Dendritic cell treated with granulocyte-macrophage colony-stimulating factor and Interleukin-4, amounts not matched to agents 40 ng/mL and 50 ng/mL, for 4 days (primary cell): ENCODE measurements around the gene LSS.
"Not testable (repeated sequence)": the region's sequence is repeated elsewhere in the genome, so short reads cannot be mapped to it uniquely, and the experiment has no call there.

Experiments used
- H3K27ac Mint-ChIP-seq: one replicate; pipeline ENCODE4 v1.8.0; 2022; ENCODE audit warnings: mild to moderate bottlenecking, mixed read lengths
- H3K27me3 Mint-ChIP-seq: one replicate; pipeline ENCODE4 v1.8.0; 2022; ENCODE audit warnings: mild to moderate bottlenecking, mixed read lengths
- H3K36me3 Mint-ChIP-seq: one replicate; pipeline ENCODE4 v1.8.0; 2022; ENCODE audit warnings: low read depth, mixed read lengths
- H3K4me1 Mint-ChIP-seq: one replicate; pipeline ENCODE4 v1.8.0; 2022; ENCODE audit warnings: low read depth, mixed read lengths
- H3K4me3 Mint-ChIP-seq: one replicate; pipeline ENCODE4 v1.8.0; 2022; ENCODE audit warnings: mild to moderate bottlenecking, moderate library complexity, mixed read lengths
- H3K9me3 Mint-ChIP-seq: one replicate; pipeline ENCODE4 v1.8.0; 2022; ENCODE audit warnings: mixed read lengths
- intact Hi-C: fragments of 100-400 bp; cut with micrococcal nuclease; formaldehyde crosslinking; loops from one replicate; pipeline ENCODE4 v1.15.0; 2022

Gene LSS

GRCh38 chr21:46151261-46151988 lies 77.1 kb downstream of the LSS start:
- Mint-ChIP-seq H3K36me3 (no peaks in the 10 kb centered on the region), H3K4me3 (no peak overlapping the region), H3K27ac (no peak overlapping the region), H3K4me1 (no peaks in the 10 kb centered on the region), H3K27me3 (no peaks in the 10 kb centered on the region), H3K9me3 (no peaks in the 10 kb centered on the region)
- intact Hi-C loops, result no loop called here

GRCh38 chr21:46150491-46151121 lies 78.0 kb downstream of the LSS start:
- Mint-ChIP-seq H3K4me1 (no peaks in the 10 kb centered on the region), H3K4me3 (no peak overlapping the region), H3K9me3 (no peaks in the 10 kb centered on the region), H3K27me3 (no peaks in the 10 kb centered on the region), H3K36me3 (no peaks in the 10 kb centered on the region), H3K27ac (no peak overlapping the region)
- intact Hi-C loops, result no loop called here

GRCh38 chr21:46150073-46150472 lies 78.5 kb downstream of the LSS start:
- no peak overlapping the region for H3K27ac Mint-ChIP-seq
- H3K4me3 Mint-ChIP-seq, result no peak overlapping the region
- no peaks in the 10 kb centered on the region for H3K27me3 Mint-ChIP-seq
- H3K9me3 Mint-ChIP-seq, result no peaks in the 10 kb centered on the region
- H3K36me3 Mint-ChIP-seq, result no peaks in the 10 kb centered on the region
- intact Hi-C loops, result no loop called here
- H3K4me1 Mint-ChIP-seq, result no peaks in the 10 kb centered on the region

GRCh38 chr21:46149205-46149901 lies 79.2 kb downstream of the LSS start:
- Mint-ChIP-seq H3K4me1 (no peaks in the 10 kb centered on the region), H3K27ac (no peak overlapping the region), H3K9me3 (no peaks in the 10 kb centered on the region), H3K4me3 (no peak overlapping the region), H3K36me3 (no peaks in the 10 kb centered on the region), H3K27me3 (peaks cover 4% of the 10 kb centered on the region)
- intact Hi-C loops, result no loop called here

- Mint-ChIP-seq H3K27me3 (peaks cover 5% of the 10 kb centered on the region), H3K36me3 (no peaks in the 10 kb centered on the region), H3K27ac (no peak overlapping the region), H3K4me1 (peaks cover 7% of the 10 kb centered on the region), H3K9me3 (no peaks in the 10 kb centered on the region), H3K4me3 (no peak overlapping the region)
- intact Hi-C loops, result no loop called here
Observed at GRCh38 chr21:46148106-46148505, 80.5 kb downstream of the LSS start.

- H3K27me3 Mint-ChIP-seq, H3K4me1 Mint-ChIP-seq, H3K9me3 Mint-ChIP-seq, H3K27ac Mint-ChIP-seq, H3K36me3 Mint-ChIP-seq, intact Hi-C loops, H3K4me3 Mint-ChIP-seq: not testable (repeated sequence)
Observed at GRCh38 chr21:46147429-46147828, 81.1 kb downstream of the LSS start.

- no peaks in the 10 kb centered on the region for H3K36me3 Mint-ChIP-seq
- no peak overlapping the region for H3K27ac Mint-ChIP-seq
- intact Hi-C loops, result no loop called here
- H3K9me3 Mint-ChIP-seq, result no peaks in the 10 kb centered on the region
- H3K4me3 Mint-ChIP-seq, result no peak overlapping the region
- H3K4me1 Mint-ChIP-seq, result peaks cover 7% of the 10 kb centered on the region
- peaks cover 5% of the 10 kb centered on the region for H3K27me3 Mint-ChIP-seq
Observed at GRCh38 chr21:46146856-46147255, 81.7 kb downstream of the LSS start.

GRCh38 chr21:46145840-46146691 lies 82.5 kb downstream of the LSS start:
- intact Hi-C loops, result no loop called here
- Mint-ChIP-seq H3K27ac (no peak overlapping the region), H3K9me3 (no peaks in the 10 kb centered on the region), H3K36me3 (no peaks in the 10 kb centered on the region), H3K4me1 (peaks cover 7% of the 10 kb centered on the region), H3K4me3 (no peak overlapping the region), H3K27me3 (peaks cover 5% of the 10 kb centered on the region)

- Mint-ChIP-seq H3K4me3 (no peak overlapping the region), H3K4me1 (peaks cover 7% of the 10 kb centered on the region), H3K9me3 (no peaks in the 10 kb centered on the region), H3K27ac (no peak overlapping the region), H3K27me3 (peaks cover 5% of the 10 kb centered on the region), H3K36me3 (no peaks in the 10 kb centered on the region)
- intact Hi-C loops, result no loop called here
Observed at GRCh38 chr21:46145159-46145839, 83.3 kb downstream of the LSS start.

- Mint-ChIP-seq H3K4me3 (no peak overlapping the region), H3K4me1 (peaks cover 7% of the 10 kb centered on the region), H3K9me3 (no peaks in the 10 kb centered on the region), H3K27me3 (peaks cover 5% of the 10 kb centered on the region), H3K27ac (no peak overlapping the region), H3K36me3 (no peaks in the 10 kb centered on the region)
- intact Hi-C loops, result no loop called here
Observed at GRCh38 chr21:46144464-46145070, 84.0 kb downstream of the LSS start.

GRCh38 chr21:46142582-46143473 lies 85.7 kb downstream of the LSS start:
- Mint-ChIP-seq H3K27ac (no peak overlapping the region), H3K27me3 (peaks cover 5% of the 10 kb centered on the region), H3K9me3 (no peaks in the 10 kb centered on the region), H3K4me3 (no peak overlapping the region), H3K36me3 (no peaks in the 10 kb centered on the region), H3K4me1 (peaks cover 7% of the 10 kb centered on the region)
- intact Hi-C loops, result no loop called here

GRCh38 chr21:46141767-46142581 lies 86.6 kb downstream of the LSS start:
- Mint-ChIP-seq H3K36me3 (no peaks in the 10 kb centered on the region), H3K4me3 (no peak overlapping the region), H3K27me3 (peaks cover 5% of the 10 kb centered on the region), H3K9me3 (no peaks in the 10 kb centered on the region), H3K27ac (no peak overlapping the region), H3K4me1 (peaks cover 7% of the 10 kb centered on the region)
- intact Hi-C loops, result no loop called here
